HG03575 (cell line): ENCODE measurements around the gene SKIC8.

ENCODE experiments used
- ATAC-seq: cut with Tn5 transposase; IDR thresholded peaks from one replicate; pipeline ENCODE4 v1.9.1; 2021; ENCODE audit not compliant: unreplicated experiment, insufficient number of reproducible peaks, low FRiP score; ENCODE audit errors: extremely low read depth

Gene SKIC8

DNA sequence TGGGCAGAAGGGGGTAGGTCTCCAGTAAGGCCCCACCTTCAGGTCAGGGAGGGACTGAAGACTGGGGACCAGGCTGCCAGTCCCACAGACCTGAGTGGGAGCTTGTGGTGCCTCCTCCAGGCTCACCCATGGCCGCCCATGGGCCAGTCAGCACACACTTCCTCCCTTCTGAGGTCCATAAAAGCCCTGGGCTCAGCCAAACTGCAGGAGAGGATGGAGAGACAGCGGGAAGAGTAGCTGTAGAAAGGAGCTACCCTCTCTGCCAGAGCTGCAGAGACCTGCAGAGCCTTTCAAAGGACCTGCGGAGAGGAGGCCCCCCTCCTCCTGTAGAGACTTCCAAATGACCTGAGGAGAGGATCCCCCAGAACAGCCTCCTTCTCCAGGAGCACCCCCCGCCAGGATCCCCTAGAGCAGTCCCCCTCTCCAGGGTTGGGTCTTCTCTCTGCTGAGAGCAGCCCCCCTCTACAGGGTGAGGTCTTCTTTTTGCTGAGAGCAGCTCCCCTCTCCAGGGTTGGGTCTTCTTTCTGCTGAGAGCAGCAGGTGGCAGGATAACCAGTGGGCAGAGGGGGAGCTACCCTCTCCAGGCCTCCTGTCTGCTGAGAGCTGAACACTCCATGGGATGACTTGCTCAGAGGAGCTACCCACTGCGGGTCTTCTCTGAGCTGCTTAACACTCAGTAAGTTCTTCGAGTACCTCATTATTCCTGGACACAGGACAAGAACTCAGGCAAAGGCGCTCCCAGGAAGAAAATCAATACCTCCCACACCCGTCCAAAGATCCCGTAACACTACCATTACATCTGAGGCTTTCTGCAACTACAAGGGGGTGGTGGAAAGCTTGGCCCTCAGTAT lies 5.0 kb upstream of the SKIC8 start:
- no peak for ATAC-seq

DNA sequence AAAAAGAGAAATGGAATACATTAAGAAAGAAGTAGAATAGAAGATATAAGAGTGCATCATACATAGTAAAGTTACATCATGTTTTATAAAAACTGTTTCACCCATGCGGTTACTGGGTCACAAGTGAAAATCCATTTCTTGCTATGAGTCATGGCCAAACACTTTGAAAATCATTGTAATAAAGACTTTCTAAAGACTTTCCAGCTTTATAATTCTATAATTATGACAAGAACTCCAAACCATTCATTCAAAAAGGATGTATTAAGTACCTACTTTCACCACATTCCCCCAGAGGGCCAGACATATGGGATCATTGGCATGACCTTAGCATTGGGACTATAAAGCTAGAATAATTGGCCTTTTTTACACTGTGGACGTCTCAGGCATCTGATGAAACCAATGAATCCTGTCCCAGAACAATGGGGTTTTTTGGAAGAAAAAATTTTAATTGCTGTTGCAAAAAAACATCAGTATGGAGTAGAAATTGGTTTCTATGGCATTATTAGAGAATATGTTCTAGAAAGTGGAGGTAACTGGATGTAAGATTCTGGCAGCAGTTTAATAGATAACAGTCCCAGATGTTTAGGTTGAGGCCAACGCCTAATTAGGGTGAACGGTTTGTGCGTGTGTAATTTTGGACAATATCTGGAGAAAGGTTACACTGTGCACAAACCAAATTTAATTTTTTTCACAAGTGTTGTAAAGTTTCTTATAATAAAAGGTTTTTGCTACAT lies 3.3 kb upstream of the SKIC8 start:
- ATAC-seq, result no peak

DNA sequence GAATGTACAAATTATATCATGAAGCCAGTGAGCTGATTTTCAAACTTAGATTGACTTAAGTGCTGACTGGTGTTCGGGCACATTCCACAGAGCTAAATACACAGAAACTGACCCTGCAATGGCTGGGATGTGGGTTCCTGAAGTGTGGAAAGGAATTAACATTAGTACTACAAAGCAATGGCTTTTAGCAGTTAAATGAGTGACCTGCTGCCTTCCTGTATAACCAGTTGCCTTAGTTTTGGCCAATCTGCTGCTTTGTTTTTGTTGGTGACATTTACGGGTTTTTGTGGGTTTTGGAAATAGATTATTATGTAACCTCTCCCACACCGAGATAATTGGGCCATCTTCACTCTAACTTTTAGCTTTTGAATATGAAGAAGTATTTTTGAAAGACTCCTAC lies 2.4 kb upstream of the SKIC8 start:
- no peak for ATAC-seq

DNA sequence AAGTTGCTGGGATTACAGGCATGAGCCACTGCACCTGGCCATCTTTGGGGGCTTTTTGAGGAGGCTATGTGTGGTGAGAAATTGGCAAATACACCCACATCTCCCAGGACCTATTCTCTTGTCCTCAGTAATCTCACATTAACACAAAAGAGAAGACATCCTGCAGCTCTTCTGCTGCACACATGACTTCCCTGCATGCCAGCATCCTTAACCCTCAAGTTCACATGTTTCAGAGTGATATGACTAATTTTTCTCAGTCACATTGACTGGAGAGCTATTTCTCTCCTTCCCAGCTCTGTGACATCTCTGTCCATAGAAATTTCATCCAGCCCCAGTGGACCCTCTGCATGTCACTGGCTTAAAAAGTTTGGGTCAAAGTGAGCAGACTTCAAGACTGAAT lies 1.9 kb upstream of the SKIC8 start:
- no peak for ATAC-seq

DNA sequence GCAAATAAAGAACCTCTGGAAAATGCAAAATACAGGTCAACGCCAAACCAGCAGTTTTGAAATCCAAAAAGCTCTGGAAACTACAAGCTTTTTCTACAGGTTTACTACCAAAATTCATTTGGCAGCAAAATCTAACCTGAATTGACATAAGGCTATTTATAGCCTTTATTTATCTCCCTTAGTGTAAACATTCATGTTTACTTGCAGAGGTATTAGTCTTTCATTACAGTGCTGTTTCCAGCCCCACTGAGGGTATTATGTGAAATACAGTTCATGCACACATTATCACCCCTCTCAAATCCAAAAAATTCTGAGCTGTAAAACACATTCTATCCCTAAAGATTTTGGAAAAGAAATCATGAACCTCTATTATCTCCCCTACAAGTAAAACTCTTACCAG lies 7.2 kb downstream of the SKIC8 start:
- no peak for ATAC-seq

DNA sequence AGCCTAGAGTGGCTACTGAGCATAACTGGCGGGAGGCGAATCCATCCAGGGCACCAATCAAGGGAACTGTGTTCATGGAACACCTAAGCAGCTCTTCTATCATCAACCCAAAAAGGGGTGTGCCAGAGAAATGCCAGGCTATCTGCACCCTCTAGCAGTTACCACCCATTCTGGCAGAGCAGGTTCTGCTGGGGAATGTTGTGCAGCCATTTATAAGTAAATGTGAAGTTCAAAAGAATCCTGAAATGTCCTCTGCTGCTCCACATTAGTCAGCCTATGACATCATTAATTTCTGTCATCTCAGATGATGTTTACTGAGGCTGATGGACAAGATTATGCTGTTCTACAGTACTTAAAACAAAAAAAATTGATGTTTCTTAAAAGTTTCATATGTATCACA lies 7.7 kb downstream of the SKIC8 start:
- ATAC-seq, result no peak

DNA sequence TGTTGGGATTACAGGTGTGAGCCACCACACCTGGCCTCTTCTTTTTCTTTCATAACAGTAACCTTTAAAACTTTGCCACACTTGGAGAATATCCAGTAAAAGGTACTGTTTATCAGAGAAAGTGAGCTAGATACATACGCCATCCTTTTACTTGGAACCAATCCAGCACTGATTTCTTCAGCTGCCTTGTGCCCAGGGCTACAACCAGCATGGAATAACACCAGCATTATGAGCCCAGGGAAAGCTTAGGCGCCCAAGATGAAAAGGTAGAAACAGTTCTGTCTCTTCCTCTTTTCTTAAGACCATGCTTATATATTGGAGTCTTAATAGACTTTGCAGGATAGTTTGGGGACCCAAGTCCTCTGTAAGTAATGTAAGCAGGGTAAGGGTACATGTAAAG lies 8.4 kb downstream of the SKIC8 start:
- no peak for ATAC-seq

DNA sequence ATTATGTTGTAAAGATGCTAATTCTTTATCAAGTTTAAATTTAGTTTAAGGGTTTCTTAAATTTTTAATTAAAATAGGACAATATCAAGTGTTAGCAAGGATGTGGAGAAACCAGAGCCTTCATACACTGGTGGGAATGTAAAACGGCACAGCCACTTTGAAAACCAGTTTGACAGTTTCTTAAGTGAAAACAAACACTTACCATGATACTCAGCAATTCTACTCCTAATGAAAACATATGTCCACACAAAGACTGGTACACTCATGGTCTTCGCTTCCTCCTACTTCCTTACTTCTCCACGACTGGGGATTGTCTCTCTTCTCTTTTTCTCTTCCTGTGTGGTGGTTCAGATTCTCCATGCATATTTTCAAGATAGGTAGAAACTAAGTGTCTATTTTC lies 9.2 kb downstream of the SKIC8 start:
- ATAC-seq, result no peak

DNA sequence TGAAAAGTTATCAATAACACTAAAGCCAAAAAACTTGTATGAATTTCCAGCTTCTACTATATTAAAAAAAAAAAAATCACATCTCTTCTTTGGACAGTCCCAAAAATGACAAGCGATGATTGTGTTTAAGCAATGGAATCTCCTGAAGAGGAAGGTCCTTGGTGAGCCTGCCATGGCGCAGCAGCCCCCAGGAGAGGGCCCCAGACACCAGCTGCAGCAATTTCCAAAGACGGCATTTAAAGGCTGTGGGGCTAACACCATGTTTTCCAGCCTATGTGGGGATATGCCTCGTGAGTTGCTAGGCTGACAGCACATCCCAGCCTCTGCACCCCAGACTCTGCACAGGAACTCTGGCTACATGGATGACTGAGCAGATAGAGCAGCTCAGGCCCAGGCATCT lies 14.7 kb downstream of the SKIC8 start:
- no peak for ATAC-seq

DNA sequence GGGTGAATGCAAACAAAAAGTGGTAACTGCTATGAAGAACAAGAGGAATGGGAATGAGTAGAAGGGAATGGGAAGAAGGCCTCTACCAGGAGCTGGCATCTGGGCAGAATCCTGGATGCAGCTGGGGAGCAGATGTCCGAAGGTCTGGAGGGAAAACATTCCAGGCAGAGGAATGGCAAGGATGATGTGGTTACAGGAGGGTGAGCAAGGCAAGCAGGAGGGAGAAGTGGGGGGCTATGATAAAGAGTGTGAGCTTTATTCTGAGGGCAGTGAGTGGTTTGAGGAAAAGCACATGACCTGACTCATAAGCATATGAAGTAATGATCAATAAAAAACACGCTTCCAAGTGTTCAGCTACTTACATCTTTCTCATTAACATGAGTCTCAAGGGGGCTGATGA lies 17.1 kb downstream of the SKIC8 start:
- ATAC-seq, result no peak

DNA sequence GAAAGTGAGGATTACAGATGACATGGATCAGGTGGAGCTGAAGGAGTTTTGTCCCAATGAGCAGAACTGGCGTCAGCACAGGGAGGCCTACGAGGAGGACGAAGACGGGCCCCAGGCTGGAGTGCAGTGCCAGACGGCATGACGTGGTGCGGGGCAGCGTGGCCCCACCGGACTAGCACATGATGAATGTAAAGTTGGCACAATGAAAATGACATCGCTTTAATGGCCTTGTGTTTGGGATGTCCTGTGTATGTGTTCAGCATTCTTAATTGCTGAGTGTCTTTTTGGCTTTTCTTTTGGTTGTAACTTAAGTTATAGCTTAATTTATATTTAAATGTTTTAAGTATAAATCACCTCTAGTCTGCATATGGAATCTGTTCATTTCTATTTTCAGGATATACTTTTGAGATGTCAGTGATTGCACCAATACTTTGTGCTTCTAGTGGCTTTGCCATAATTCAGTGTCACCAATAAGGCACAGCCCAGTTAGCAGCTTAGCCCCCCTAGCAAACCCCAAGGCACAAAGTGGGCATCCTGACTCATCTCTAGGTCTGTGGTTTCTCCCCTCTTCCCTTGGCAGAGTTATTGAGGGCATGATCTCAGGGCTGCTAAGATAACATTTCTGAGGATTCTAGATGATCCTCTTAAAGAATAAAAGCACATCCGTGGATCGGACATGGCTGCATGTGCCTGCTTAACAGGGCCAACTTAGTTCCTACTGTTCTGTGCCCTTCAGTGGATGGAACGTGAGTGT lies 18.9 kb downstream of the SKIC8 start:
- no peak for ATAC-seq

DNA sequence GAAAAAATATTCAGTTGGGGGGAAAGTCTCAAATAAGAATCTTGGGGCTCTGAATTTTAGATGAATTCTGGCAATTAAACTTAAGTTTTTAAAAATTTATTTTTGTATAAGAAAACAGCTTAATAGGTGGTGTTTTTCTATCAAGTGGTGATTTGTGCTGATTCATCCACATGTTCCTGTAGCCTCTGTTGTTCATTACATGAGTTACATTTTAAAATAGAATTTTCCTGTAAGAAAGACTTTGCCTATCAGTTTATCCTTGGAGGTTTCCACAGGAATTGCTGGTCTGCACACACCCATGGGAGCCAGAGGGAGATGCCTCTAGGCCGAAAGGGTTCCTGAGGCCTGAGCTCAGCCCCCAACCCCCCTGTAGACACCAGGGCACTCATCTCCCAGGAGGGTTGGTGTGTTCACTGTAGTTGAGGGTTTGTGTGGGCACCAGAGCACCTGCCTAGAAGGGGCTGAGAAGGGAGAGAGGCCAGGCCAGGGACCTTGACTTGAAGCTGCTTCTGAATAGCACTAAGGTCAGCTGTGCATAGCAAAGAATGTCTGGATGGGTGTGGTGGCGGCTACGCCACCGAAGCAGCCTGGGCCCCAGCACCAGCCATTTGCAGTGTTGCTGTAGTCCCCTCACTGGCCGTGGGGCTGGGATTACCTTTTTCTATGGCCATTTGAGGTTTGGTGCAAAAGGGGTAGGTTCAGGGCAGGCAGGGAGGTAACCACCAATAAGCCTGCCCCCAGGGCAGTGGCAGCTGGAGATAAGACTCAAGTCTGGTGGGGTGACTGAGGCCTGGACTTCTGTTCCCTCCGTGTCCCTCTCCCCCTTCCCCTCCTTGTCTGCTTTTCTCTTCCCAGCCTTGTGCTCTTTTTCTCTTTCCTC lies 23.1 kb downstream of the SKIC8 start:
- ATAC-seq, result no peak

DNA sequence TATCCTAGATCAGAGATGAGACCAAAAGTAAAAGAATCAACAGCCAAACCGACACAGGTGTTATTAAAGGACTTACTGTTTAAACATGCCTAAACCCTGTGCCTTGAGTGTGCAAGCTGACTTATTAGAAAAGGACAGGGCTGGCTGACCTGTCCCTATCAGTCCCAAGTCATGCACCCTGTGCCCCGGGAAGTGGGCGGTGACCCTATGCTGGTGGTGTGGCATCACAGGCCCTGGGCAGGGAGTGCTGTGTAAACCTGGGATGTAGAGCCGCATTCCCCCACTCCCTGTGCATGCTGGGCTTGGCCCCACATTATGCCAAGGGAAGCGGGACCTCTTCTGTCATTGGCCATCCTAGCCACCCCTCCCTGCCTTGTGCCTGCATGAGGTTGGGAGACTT lies 24.4 kb downstream of the SKIC8 start:
- ATAC-seq, result no peak

DNA sequence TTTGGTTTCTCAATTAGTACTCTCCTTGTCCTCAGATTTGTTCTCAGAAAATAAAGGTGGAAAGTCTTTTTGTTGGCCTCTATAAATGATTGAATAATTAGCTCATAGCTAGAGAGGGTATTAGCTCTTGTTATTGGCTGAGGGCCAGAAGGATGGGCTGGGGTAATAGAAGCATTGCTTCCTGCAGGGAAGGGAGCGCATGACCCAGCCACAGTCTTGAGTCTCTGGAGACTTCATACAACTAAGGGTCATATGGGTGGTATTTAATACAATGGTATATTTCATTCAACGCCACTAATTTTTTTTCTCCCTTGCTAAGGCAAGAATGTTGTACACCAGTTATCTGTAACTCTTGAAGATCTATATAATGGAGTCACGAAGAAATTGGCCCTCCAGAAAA lies 26.6 kb downstream of the SKIC8 start:
- ATAC-seq, result no peak

DNA sequence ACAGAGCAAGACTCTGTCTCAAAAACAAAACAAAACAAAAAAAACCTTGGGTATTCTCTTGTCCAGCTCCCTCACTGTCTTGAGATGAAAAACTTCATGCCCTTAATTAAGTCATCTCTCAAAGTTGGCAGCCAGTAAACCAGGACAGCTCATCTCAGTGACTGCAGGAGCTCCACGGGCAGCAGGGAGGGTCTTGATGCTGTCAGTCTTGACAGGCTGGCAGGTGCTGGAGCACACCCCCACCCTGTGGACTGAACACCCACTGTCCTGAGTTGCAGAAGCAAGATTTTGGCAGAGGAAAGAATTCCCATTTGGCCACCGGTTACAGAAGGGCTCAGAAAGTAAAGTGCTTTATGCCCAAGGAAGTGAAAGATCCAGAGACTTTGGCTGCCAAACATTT lies 27.1 kb downstream of the SKIC8 start:
- ATAC-seq, result no peak

DNA sequence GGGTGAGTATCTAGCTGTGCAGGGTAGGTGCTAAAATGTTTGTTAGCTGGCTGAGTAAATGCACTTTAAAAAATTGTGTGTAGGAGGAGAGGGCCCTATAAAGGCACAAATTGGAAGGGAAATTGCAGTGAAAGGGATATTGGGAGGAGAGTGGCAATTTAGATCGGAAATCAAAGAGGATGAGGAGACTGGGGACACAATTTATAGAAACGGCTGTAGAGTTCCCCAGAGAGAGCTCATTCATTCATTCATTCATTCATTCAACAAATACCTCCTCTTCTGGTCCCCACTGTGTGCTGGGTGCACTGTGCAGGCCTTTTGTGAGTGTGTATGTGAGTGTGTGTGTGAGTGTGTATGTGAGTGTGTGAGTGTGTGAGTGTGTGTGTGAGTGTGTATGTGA lies 32.6 kb downstream of the SKIC8 start:
- ATAC-seq, result no peak

DNA sequence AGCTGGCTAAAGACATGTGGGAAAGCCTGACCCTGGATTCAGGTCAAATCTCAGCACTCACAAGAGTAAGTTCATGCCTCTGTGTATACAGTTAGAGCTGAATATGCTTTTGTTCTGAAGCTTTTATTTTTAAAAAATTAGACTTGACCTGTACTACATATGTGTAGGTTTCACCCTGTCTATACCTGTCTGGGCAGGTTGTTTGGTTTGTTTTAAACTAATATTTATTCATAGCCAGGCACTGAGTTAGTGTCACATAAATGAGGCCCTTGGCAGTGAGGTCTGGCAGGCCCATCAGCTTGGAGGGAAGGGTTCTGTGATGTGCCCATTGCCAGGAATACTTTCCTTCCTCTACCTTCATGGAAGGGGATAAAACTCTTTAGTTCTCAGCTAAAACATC lies 33.2 kb downstream of the SKIC8 start:
- ATAC-seq, result no peak

DNA sequence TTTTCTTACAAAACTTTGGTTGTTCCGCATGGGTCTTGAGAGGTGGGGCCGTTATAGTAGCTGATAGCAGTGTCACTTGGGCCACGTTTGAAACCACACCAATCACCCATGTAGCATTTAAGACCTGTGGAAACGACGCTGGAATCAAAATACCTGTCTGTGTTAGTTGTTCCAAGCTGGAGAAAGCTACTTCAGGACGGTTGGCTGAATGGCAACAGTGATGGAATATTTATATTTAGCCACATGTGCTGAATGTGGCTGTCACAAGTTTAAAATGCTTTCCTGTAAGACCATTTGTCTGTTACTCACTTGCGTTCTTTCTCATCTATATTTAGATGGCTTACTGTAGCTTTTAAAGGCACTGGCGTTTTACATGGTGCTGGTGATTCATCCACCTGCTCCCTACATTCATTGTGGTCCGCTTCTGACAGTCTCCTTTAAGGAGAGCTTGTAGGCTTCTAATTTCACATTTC lies 33.6 kb downstream of the SKIC8 start:
- no peak for ATAC-seq

DNA sequence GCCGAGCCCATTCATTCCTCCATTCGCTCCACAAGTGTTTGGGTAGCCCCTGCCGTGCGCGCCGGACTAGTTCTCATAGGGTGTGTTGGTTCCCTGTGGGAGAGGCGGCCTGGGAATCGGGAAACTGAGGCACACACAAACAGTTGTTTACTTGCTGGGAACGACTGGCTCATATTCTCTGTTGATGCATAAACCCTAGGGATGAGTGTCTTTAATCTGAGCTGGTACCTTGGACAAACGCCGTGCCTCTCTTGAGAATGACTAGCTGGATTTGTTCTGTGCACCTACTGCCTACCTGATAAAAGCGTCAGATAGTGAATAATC lies 34.3 kb downstream of the SKIC8 start:
- no peak for ATAC-seq
